OCI-LY7 (cell line): Measurements from ENCODE around the gene TAB3.

Source experiments
- CTCF ChIP-seq: fragments of 200-600 bp; sonication (generic); conservative IDR thresholded peaks from 2 replicates; pipeline ENCODE4 v1.5.1; 2014; ENCODE audit warnings: mild to moderate bottlenecking, antibody characterized with exemption, low read length, moderate library complexity, mixed read lengths
- EZH2phosphoT487 ChIP-seq: fragments of 200-600 bp; sonication (generic); IDR thresholded peaks from 2 replicates; pipeline ENCODE4 v1.6.1; 2018; ENCODE audit warnings: low read depth, borderline replicate concordance, mild to moderate bottlenecking, mixed run types, antibody characterized with exemption, low read length, moderate library complexity, mixed read lengths

DNA sequence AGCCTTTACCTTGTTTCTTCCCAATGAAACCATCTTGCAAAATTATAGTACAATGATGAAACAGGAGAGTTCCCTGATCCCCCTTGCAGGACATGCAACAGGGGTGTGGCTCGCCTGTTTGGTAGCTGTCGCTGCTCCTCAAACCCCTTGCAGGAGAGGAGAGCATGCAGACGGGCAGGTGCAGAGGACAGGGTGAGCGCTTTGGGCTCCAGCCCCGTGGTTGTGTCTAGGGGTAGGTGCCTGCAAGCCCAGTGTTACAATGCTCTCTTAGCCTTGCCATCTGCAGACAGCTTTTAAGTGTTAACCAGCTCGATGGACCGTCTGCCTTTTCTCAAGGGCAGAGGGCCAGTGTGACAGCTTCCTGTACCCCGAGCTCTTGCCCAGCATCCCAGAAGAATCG lies 102.0 kb downstream of the TAB3 start:
- TF ChIP-seq CTCF (no peak), EZH2phosphoT487 (no peak)
